Measurements from ENCODE around the gene MCF2.
A peak's percentile ranks its signal among the peaks of the same experiment; 100 is the strongest.
"Not testable (repeated sequence)": the region's sequence is repeated elsewhere in the genome, so short reads cannot be mapped to it uniquely, and the experiment has no call there.

Gene MCF2, protein sequence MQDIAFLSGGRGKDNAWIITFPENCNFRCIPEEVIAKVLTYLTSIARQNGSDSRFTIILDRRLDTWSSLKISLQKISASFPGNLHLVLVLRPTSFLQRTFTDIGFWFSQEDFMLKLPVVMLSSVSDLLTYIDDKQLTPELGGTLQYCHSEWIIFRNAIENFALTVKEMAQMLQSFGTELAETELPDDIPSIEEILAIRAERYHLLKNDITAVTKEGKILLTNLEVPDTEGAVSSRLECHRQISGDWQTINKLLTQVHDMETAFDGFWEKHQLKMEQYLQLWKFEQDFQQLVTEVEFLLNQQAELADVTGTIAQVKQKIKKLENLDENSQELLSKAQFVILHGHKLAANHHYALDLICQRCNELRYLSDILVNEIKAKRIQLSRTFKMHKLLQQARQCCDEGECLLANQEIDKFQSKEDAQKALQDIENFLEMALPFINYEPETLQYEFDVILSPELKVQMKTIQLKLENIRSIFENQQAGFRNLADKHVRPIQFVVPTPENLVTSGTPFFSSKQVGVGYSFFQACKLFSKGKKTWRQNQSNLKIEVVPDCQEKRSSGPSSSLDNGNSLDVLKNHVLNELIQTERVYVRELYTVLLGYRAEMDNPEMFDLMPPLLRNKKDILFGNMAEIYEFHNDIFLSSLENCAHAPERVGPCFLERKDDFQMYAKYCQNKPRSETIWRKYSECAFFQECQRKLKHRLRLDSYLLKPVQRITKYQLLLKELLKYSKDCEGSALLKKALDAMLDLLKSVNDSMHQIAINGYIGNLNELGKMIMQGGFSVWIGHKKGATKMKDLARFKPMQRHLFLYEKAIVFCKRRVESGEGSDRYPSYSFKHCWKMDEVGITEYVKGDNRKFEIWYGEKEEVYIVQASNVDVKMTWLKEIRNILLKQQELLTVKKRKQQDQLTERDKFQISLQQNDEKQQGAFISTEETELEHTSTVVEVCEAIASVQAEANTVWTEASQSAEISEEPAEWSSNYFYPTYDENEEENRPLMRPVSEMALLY

DNA sequence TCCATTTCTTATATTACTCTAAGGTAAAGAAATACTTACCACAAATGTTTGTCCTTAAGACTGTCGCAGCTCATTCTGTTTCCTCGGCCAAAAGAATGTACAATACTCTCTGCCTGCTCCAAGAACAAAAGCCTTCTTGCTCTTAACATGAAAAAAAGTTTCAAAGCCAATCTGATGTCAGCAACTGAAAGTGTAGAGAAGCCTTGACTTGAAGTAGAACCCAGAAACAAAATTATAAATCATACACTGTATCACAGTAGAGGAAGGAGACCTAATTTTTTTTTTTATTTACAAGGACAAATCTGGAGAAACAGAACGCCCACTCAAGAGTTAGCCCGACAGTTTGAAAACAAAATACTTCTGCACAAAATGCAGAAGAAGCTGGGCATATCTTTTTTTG lies at the start of gene MCF2:
TSS of gene MCF2 (minus strand) at position 101 of the 400 bp plus-strand sequence. CDS start 56,423 bp downstream, outside the sequence.
- no peak for DNase-seq

DNA sequence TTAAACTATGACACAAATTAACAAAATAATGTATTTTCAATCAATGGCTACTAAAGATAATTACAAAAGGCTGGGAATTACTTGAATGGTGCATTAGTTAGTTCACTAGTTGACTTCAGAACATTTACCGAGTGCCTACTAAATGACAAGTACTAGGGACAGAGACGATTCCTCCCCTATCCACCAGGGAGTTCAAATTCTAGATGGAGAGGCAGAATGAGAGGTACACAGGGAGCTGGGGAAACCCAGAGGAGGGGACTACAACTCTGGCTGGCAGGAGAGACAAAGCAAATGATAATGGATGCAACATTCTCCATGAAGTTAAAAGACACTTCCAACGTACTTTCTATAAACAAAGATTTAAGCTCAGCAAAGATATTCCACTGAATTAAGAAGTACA lies 43.1 kb upstream of the MCF2 start:
- no peak for DNase-seq

DNA sequence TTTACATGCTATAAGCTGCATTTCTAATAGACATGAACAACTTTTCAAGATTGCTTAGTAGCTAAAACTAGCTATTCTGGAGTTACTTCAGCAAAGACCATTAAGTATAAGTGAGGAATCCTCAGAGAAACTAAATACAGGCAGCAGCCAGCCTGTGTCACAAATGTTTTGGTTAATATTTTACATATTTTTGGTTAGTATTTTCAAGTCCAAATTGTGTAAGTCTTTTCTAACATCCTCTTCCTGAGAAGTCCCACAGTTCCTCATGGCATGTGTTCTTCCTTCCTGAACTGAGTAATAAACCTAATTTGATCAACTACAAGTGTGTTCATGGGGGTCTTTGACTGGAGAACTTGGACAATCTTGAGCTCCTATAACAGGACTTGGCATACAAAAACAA lies 42.4 kb upstream of the MCF2 start:
- DNase-seq = no peak

DNA sequence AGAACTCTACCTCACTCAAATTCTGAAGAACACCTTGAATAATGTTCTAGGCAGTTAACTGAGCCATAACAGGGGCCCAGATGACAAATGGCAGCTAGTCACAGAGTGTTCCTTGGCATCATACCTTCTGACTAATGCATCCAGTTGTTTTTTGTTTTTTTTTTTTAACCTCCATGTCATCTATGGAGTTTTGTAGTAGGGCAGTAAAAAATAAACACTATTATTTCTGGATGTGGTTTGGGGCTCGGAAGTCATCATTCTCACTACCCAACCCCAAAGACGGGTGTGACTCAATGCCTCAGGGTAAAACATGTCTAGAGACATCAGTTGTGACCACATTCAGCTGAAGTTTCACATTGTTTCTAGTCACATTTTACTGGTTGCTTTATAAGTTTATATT lies 31.2 kb upstream of the MCF2 start:
- DNase-seq = no peak

DNA sequence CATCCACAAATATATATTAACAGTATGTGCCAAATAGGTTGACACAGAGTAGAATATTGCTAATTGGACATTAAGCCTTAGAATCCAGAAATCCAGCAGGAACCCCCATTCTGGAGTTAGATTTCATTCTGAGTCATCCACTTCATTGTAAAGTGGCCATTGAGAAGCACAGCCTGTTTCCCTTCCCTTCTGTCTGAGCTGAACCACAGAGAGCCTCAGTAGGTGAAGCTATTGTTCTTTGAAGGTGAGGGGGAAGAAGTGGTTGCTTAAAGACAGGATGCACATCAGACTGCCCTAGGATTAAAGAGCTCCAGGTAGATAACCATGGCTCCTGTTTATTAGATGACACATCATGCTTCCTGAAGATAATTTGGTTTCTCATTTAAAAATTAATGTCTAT lies 30.6 kb upstream of the MCF2 start:
- no peak for DNase-seq

DNA sequence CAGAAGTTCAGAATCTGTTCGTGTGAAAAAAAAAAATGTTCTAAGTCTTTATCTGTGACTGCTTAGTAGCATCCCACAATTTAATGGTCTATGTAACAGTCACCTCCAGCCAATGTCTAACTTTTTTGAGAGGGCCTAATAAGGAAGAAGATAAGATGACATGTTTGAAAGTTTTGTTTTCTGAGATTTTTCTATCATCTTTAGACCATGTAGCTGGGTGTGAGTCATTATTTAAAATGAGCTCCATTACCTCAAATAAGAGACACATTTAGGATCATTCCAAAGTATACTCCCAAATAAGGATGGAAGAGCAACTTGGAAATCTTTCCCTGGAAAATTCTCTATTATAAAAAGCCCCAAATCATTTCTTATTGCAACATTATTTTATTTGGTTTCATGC lies 28.2 kb upstream of the MCF2 start:
- DNase-seq = no peak

DNA sequence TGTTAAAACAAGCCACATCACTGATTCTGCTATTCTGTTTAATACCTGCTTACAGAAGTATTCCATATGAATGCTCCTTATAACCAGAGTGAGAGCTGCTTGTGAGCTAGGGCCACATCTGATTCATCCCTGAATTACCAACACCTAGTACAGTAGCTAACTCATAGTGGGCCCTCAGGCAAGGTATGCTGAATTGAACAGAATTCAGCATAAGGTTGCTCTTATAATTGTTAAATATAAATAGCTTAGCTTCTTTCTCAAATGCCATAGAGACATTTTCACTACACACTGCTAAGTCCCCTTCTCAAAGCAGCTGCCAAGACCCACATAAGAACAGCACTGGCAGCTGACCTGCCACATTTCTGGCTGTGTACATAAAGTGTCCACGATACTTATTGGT lies 27.0 kb upstream of the MCF2 start:
- no peak for DNase-seq

DNA sequence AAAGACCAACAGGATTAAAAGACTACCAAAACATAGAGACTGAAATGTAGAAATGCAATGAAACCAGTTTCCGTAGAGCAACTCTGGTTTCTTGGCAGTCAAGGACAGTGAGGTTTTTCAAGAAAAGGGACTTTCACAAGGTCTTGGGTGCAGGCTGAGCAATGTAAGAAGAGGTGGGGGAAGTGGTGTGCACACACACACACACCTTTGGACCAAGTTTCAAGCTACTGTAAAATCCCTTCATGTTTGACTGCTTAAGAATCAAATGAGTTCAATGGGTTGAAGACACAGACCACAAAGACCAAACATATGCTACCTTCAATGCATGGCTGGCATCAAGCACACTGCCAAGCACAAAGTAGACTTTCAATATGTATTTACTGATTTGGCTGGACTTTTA lies 17.8 kb upstream of the MCF2 start:
- no peak for DNase-seq

DNA sequence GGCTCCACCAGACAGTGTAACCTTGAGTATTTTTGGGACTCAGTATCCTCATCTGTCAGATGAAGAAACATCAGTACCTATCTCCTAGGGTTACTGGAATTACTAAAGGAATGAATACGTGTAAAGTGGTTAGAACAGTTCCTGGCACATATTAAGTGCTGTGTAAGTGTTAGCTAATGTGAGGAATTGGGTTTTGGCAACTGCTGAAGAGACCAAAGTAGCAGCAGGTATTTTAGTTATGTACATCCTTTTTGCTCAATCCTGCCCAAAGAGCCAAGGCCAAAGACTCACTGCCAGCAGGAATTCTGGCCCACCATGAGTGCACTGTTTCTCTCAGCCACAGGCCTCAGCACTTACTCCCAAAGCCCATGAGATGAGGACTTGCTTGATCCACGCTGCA lies 16.7 kb upstream of the MCF2 start:
- DNase-seq = no peak

DNA sequence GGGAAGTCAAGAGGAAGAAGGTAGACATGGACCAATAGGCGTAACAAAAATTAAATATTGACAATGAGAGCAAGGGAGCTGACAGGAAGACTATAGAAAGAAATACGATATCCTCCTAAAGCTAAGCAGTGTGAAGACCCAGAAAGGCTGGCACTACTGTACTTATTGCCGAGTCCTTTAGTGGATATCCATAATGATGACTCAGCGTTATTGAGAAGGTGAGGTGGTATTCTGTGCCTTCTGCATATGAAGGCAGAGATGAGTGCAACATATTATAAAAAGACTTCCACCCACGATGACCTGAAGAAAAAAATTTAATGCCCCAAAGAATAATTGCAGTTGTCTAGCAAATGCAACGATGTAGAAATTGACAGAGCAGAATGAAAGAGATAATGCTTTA lies 13.0 kb upstream of the MCF2 start:
- DNase-seq = no peak

DNA sequence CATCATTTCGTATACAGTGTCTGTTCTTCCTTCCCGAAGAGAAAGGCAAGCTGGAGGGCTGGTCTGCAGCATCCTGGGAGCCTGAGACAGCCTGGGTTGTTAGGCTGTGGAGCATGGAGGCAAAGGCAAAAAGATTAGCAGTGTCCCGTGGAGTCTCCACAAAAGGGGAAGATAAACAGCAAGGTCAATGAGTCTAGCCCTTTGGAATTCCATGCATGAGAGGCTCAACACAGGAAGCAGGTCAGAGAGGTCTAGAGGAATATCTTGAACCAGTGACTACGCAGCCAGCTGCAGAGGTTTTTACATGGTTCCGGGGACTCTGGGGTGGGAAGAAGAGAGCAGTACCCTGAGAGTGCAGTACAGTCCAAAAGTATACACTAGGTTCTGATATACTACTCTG lies 12.2 kb upstream of the MCF2 start:
- no peak for DNase-seq

DNA sequence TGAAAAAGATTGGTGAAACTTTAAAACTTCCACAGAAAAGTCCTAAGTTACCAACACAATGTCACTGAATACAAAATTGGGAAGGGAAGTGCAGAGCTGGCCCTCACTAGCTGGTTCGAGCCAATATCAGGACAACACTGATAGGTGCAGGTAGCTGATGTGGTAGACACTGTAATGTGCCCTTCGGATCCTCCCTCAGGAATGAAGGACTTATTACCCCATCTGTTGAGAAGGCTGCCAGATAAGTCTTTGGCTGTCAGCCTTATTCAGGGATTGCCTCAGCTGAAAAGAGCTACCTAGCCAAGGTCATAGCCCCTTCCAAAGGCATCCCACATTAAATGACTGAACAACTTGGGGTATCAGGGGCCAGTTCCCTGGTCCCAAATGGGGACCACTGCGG lies 5.3 kb downstream of the MCF2 start:
- no peak for DNase-seq

DNA sequence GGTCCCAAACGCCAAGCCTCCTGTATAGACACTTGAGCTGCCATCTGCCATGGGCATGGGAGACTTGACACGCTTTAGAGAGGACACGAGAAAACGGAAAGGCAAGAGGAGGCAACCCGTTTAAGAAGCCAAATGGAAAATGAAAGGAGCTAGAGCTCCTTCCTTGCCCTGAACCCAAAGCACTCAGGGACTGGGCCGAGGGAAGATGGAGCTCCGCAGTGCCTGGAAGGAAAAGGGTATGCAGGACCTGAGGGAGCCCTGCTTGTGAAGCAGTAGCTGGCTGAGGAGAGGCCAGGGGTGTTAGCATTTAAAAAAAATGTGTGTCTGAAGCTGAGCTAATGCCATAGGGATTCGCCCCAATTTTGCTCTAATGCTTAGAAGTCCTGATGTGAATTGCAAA lies 15.1 kb downstream of the MCF2 start:
- DNase-seq = no peak

DNA sequence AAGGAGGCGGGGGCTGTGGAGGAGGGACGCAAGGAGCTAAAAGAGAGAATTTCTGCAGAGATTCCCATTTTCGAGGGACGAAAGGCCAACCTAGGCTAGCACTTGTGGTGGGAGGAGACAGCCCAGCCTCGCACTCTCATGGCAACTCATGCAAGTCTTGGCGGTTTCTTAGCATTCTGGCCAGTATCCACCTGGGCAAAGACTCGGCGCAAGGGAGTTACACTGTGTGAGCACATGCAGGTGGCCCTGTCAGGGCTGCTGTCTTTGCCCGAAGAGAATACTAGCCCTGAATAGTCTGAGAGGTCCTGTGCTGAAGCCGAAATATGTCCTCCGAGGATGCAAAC lies 15.5 kb downstream of the MCF2 start:
- no peak for DNase-seq

DNA sequence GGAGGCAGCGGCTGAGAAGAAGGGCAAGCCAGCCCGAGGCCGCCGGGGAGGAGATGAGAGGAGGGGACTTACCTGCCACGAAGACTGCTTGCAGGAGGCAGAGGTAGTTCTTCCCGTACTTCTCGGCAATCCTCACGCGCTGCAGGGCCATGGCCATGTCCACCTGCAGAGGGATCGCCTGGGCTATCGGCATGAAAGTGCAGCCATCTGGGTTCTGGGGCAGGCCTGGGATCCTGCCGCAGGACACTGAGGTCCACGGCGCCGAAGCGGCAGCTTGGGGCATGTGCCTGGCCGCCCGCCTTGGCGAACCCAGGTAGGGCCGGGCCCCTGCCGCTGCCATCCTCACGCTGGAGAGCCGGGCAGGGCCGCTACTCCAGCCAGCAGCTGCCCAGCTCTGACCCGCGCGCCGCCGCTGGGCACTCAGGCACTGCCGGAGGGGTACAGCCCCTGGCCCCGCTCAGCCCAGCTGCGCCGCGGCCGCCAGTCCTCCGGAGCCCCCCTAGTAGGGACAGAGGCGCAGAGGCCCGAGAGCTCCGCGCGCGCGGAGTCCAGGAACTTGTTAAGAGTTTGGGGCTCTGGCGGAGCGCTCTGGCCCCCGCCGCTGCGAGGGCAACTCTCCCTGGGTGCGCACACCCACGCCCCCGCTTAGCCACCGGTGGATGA lies 16.0 kb downstream of the MCF2 start:
- no peak for DNase-seq

DNA sequence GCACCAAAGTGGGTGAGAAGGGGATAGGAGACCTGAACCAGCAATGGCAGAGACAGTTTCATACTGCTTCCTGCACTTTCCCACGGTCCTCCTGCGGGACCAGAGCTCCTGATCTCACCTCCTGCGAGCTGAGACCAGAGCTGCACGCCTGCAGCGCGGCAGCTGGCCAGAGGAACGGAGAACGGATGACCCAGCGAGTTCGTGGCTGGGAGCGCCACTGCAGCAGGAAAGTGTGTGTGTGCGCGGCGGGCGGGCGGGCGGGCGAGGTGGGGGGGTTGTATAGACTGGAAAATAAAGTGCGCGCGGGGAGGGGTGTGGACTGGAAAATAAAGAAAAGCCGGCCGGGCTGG lies 16.5 kb downstream of the MCF2 start:
- peak; percentile 43 for DNase-seq

DNA sequence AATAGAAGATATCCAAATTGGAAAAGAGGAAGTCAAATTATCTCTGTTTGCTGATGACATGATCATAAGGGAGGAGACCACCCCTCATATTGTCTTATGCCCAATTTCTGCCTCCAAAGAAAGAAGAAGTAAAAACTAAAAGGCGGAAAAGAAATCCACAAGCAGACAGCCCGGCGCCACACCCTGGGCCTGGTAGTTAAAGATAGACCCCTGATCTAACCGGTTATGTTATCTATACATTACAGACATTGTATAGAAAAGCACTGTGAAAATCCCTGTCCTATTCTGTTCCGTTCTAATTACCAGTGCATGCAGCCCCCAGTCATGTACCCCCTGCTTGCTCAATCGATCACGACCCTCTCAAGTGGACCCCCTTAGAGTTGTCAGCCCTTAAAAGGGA lies 22.8 kb downstream of the MCF2 start:
- DNase-seq = not testable (repeated sequence)

DNA sequence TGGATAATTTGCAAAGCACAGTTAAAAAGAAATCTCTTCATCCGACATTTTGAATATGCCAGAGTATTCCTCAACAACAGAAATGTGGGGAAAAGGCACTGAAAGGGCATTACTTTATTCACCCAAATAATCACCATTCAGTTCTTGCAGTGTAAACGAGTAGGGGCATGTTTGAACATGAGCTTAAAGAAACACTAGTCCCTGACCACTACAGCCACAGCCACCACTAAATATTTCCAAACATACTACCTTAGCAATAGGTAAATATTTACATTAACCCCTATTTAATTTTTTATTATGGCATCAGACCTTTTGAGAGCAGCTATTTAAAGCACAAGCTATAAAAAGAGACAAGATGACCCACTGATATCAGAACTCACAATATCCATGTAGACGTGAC lies 27.6 kb downstream of the MCF2 start:
- DNase-seq = no peak

DNA sequence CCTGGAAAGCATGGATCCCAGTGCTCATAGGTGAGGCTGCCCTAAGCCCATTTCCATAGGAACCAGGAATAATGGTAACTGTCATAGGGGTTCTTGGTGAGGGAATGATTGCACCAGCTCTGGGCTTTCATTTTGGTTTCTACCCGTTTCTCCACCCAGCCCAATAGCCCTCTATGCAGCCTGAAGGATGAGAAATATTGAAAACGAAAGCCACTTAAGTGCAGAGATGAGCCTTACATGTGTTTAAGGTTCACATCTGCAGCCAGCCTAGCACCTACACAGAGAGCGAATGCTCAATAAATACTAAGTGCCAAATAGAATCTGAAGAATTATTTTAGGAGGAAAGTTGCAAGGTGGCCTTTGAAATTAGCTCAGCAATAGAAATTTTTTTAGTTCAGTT lies 60.4 kb downstream of the MCF2 start:
- no peak for DNase-seq

DNA sequence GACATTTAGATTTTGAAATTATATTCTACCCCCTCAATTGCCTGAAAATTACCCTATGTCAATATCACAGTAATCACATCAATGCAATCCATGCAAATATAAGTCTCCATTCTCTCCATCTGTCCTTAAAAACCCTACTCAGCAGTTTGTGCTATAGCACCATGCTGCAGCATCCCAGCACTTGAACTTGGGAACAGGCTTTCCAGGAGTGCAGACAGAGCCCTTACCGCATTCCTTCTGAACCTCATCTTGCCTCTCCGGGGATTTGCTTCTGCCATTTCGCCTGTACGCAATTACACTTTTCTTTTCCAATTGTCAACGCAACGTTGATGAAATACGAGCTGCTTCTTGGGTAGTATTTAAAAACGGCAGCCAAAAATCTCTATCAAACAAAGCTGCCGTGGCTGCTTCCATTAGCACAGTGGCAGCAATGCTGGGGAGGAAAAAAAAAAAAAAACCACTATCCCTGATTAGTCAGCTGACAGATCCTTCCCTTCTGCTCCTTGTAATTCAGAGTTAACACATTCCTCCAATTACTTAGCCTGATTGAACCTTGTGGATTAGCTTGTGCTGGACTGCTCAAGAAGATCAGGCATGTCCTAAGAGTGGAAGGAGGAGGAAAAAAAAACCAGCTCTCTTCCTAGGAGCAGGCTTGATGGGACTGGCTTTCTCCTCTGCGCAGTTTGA lies 65.6 kb downstream of the MCF2 start:
- DNase-seq = no peak

DNA sequence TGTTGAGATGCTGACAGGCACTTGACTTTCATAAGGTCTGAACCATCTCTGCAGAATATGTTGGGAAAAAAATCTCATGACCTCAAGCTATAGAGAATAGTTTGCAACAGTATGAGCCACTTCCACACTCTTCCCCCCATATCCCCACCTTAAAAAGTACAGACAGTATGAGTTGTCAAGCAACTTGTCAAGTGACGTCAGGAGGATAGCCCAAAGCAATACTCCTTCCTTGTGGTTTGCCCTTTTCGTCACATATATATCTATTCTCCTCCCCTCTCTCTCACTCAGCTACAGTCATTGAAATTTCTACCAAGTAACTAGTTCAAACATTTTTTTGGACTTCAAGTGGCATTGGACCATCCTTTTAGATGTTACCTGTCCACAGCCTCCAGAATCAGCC lies 67.7 kb downstream of the MCF2 start:
- no peak for DNase-seq

DNA sequence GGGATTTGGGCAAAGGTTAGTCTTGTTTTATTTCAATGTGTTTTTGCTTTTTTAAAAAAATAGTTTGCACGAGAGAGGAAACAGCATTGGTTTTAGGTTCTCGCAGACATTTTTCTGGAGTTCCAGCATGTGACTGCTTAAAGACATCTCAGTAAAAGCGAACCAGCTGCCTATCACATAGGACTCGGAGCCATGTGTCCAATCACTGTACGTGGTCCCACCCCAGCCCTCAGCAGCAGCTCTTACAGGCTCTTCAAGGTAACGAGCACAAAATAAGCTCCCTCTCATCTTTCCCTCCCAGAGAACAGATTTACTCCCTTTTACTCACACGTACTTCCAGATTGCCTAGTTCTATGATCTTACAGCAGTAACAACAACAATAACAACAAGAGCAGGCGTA lies 68.7 kb downstream of the MCF2 start:
- no peak for DNase-seq

DNA sequence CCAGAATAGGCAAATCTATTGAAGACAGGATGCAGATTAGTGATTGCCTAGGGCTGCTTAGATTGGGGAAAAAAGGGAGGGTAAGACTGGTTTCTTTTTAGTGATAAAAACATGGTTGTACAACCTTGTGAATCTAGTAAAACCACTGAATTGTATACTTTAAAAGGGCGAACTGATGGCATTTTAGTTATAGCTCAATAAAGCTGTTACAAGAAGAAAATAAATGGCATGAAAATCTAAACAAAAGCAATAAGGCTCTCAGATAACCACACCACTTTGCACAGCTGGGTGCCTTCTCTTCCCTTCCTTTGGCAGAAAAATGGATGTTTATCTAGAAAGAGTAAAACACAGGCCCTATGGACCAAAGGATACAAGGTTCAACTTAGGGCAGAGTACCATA lies 107.9 kb downstream of the MCF2 start:
- DNase-seq = no peak

Data from right forelimb (tissue), 1 donor.